Stomach (tissue), 4 donors: ENCODE data around the gene CST1.

Experiments
- EP300 ChIP-seq: sonication (generic); formaldehyde crosslinking; IDR thresholded peaks from one replicate; pipeline ENCODE4 v1.6.1; 2017; ENCODE audit warnings: antibody characterized with exemption
- TF ChIP-seq, protein P1 (sequence below), 7 experiments: fragments of 450-650 bp in 4 of 7; fragments of 200-600 bp in 3 of 7; sonication (generic) in 3 of 7; IDR thresholded peaks; one replicate each; pipeline ENCODE4 v1.5.1; 2016 to 2019; ENCODE audit warnings: antibody characterized with exemption in 7 of 7, control low read depth in 2 of 7, mild to moderate bottlenecking in 1 of 7

DNA sequence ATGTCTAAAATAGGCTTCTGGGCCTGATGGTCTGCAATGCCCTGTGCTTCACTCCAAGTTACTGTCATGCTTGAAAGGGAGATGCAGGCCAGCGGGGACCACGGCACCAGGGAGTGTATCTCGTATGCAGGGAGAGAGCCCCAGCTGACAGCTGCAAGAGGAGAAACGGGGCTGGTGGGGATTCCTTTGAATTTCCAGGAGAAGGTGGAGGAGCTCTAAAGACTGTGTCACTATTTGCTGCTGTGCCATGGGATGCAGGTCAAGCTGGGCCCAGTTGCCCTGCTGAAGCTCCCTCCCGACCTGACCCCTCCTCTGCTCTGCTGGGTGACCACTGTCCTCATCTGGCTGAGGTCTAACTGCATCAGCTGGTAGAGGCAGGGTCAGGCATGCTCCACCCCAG lies 989 bp downstream of the CST1 start:
- TF ChIP-seq, protein P1, sequence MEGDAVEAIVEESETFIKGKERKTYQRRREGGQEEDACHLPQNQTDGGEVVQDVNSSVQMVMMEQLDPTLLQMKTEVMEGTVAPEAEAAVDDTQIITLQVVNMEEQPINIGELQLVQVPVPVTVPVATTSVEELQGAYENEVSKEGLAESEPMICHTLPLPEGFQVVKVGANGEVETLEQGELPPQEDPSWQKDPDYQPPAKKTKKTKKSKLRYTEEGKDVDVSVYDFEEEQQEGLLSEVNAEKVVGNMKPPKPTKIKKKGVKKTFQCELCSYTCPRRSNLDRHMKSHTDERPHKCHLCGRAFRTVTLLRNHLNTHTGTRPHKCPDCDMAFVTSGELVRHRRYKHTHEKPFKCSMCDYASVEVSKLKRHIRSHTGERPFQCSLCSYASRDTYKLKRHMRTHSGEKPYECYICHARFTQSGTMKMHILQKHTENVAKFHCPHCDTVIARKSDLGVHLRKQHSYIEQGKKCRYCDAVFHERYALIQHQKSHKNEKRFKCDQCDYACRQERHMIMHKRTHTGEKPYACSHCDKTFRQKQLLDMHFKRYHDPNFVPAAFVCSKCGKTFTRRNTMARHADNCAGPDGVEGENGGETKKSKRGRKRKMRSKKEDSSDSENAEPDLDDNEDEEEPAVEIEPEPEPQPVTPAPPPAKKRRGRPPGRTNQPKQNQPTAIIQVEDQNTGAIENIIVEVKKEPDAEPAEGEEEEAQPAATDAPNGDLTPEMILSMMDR (IDR thresholded peaks at IDR 0.05): no peak
- no peak for TF ChIP-seq EP300
